HG03558 (cell line): ENCODE data around the gene C3orf49.

ENCODE experiments used
- ATAC-seq: cut with Tn5 transposase; IDR thresholded peaks from one replicate; pipeline ENCODE4 v1.9.1; 2021; ENCODE audit warnings: moderate number of reproducible peaks; ENCODE audit not compliant: unreplicated experiment; ENCODE audit errors: extremely low read depth

C3orf49 gene, protein sequence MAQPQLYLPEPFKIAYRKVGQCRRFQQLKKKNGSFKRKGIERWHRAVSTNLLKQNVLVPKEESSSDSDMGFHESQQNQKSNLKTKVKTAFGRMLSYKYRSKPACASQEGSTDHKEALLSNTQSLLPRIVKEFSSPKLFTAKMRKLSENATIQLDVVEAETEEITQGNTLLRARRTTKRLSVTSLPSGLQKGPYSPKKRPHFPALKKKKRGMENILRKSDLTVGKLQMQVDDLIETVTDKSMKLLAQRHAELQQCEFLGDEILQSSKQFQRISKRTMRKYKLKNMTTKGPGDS

DNA sequence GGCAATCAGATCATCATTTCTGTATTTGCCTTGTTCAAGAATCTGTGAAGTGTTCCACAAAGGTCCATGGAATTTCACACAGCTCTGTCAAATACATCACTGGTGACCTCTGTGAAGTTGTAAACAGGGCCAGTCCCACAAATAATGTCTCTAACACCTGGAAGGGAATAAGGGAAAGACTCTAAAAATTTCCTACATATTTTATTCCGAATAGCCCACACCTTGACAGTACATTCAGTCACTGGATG is at the start of gene C3orf49:
Gene C3orf49, plus strand, starts transcription at position 149 of the 248 bp plus-strand sequence. CDS start 173 bp downstream, outside the sequence.
- no peak for ATAC-seq

DNA sequence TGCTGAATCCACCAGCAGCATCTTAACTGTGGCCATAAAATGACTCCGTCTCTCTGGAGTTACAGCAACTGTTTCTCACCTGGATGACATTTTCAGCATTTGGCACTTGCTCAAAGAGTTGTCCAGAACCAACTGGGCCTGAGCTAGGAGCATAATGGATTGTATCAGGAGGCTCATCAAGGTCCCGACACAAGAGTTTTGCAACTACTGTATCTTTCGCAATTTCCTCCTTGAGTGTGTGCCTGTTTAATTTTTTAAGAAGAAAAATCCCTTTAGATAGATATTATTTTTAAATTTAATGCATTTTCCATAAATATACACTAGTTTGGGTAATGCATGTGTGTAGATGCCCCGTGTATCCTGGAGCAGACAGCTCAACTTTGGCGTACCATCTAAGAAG is 44.3 kb upstream of the C3orf49 start:
- no peak for ATAC-seq

DNA sequence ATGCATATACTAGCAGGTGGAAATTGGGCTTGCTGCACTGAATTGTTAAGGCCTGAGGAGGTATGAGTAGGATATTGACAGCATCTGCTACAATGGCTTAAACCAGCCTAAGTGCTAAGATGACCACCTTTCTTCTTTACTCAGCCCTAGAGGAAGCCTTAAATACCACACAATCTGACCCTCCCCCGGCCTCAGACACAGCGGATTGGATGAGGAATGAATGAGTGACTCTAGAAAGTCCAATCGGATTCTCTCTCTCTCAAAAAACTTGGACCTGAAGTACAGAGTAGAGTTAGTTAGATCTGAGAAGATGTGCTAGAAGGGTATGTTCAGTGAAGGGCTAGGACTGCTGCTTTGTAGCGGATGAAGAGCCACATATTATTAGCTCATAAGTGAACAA is 39.9 kb upstream of the C3orf49 start:
- ATAC-seq = no peak

DNA sequence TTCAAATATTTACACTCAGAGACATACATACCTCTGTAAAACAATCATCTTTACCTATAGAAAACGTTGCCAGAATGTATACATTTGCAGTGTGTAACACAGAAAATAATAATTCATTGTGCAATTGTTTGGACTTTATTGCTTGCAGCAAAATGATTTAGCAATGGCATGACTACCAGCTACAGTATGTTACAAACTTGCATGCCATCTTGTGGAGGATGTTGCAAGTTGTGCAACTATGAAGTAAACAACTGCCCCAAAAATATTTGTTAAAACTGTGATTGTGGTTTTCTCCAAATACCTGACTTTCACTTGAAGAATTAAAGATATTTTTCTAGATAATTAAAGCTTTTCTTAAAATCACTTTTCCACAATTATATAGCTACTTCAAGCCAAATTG is 27.1 kb upstream of the C3orf49 start:
- ATAC-seq = no peak

DNA sequence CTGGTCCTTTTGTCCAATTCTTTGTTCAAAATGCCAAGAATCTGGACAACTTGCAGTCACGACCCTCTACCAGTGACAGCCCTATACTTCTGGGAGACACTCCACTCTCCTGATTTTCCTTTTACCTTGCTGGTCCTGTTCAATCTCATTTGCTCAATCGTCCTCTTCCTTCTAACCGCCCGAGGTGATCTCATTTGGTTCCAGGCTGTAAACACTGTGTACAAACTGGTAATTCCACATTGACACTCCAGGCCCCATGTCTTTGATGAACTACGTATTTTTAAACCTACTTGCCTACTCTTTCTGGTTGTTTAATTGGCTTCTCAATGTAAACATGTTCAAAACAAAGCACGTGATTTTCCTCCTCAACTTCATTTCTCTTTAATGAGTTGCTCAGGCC is 23.7 kb upstream of the C3orf49 start:
- no peak for ATAC-seq

DNA sequence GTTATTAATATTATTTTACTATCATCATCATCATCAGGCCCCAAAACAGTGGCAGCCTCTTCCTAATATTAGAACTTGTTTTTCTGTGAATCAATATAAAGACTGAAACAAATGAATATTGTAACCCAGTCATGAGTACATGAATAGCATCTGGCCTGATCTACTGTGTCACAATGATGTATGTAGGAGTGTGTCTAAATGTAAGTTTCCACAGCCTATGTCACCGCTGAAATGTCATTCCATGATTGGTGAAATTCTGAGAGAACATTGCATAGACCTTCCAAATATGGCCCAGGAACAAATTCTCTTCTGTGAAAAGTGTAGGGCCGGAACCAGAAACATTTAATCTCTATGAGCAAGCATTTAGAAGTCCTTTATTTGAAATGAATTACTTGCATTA is 20.6 kb upstream of the C3orf49 start:
- ATAC-seq = no peak

DNA sequence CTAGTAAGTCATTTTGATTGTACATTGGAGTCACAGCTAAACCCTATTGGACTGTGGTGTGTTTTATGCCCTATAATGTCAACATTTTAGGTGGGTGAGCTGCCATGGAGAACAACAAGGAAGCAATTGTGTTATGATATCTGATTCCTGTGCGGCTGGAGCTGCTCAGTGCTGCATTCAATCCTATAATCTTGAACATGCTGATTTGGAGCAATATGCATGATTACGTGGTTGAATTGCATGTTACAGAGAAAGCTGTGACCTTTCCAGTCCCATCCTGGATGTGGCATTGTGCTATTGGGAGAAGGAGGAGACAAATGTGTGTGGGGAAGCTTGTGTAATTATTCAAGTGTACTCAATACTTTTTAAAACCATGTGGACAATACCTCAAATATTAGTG is 20.1 kb upstream of the C3orf49 start:
- no peak for ATAC-seq

DNA sequence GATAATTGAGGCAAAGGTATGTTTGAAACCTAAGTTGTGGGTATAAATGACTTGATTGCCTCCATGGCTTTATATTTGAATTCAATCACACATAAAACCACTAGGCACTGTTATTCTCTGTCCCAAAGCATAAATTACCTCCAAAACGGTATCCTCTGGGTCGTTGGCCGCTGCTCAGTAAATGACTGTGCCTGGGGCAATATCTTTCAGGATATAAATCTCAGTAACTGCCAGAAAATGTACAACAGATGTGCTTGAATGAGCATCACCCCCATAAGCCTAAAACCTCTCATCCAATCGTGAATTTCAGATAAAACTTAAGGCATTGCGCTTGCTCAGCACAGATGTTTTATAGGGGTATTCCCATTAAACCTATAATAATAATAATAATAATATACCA is 19.0 kb upstream of the C3orf49 start:
- no peak for ATAC-seq

DNA sequence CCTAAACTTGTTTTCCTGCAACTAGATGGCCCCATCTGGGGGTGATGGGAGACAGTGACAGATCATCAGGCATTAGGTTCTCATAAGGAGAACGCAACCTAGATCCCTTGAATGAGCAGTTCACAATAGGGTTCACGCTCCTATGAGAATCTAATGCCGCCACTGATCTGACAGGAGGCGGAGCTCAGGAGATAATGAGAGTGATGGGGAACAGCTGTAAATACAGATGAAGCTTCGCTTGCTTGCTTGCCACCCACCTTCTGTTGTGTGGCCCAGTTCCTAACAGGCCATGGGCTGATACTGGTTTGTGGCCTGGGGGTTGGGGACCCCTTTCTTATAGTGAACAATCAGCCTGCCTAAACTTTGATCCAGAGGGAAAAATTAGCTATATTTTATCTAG is 15.2 kb upstream of the C3orf49 start:
- ATAC-seq = no peak

DNA sequence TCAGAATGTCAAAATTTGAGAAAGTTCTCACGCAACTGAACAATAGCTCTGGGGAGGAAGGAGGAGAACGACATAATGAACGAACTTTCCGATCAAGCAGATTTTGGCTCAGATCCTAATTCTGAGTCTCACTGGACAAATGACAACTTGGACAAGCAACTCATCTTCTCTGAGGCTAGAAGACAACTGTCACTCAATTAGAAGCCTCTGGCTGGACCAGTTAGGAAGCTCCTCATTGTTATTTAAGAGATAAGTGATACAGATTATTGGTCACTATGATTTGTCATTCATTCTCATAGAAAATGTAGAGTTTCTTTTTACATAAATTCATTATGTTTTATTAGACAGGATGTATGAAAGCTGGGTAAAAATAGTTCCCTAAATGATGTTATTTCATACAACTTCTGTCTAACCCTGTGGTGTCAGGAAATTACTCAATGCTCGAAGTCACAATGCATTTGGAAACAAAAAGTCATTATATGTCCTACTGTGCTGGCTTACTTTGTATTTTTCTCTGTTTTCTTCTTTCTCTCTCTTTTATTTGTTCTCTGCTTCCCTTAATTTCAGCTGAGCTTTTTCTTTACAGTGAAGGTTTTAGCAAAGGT is 11.0 kb upstream of the C3orf49 start:
- no peak for ATAC-seq

DNA sequence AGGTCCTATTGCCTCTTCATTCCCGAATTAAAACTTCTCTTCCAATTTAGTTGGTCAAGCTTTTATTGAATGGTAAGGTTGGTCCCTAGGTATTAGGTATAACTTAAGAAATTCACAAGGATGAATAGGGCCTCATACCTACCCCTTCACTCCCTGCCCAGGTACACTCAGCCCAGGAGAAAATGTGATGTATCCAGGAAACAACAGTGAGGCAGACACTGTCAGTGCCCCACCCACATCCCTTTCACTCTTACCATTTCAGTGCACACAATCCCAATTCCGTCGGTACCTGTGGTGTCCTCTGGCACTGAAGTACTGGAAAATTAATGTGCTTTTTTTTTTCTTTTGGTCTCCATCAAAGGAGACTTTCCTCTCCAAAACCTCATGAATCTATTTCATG is 10.5 kb upstream of the C3orf49 start:
- ATAC-seq = no peak

DNA sequence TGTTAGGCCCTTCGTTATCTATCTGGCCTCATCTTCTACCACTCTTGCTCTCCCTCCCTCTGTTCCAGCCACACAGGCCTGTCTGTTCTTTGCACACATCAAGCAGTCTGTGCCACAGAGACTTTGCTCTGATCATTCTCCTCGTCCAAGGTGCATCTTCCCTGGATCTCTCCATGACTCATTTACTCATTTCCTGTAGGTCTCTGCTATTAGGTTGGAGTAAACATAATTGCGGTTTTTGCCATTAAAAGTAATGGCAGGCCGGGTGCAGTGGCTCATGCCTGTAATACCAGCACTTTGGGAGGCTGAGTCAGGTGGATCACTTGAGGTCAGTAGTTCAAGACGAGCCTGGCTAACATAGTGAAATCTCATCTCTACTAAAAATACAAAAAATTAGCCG is 9.5 kb upstream of the C3orf49 start:
- ATAC-seq = no peak

DNA sequence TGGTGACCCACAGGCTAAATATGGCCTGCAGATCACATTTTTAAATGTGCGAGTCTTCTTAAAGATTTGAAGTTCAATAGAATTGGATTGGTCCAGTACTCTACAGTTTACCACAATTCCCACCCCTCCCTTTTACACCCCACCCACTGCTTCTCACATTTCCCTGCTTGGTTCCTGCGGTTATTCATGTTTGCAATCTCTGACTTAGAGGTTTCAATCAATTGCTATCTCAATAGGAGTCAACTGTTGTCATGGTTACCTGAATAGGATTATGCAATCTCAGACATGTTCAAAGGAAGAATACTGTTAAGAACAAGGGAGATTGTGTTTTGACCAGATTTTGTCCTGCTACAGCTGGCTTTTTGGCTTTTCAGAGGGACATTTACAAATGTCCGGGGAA is 4.9 kb upstream of the C3orf49 start:
- no peak for ATAC-seq

DNA sequence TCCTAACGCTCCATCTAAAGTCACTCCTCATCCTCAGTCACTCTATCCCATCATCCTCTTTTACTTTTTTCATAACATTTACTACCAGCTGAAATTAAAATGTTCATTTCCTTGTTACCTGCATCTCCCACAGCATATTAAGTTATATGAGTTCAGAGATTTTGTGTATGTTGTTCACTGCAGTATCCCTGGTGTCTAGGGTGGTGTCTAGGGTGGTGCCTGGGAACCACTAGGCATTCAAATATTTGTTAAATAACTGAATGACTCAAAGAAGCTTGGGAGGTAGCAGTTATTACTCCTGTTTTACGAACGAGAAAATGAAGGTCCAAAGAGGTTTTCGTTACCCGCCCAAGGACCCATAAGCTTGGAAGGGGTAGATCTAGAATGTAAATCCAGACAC is 1.9 kb upstream of the C3orf49 start:
- ATAC-seq = no peak

DNA sequence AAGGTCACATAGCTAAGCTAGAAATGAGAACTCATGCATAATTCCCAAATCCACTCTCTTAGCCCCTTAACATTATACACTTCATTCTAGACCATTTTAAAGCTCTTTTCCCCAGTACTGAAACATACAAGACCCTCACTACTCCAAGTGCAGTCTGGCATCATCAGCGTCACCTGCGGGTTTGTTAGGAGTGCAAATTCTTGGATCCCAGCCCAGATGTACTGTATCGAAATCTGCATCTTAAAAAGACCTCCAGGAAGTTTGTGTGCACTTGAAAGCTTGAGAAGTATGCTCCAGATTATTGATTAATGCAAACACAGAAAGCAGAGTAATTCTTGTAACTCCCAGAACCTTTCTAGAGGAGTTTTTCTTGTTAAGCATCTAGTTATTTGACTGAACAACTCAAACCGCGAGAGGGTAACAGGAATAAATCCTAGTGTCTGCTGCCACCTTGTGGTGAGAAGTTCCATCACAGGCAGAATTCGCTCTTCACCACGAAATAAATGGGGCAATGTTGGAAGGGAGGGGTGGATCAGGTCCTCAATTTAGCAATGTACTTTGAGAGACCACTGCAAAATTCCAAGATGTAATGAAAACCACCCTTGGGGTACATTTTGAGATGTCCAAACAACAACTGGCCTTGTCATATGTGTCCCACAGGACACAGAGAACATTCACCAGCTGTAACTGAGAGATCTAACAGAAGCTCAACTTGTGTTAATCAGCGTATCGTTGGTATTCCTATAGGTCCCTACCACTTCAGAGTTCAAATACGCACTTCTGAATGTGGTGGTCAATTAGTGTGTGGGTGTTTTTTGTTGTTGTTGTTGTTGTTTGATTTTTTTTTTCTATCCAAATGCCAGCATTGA is 583 bp upstream of the C3orf49 start:
- peak; percentile 56 for ATAC-seq

DNA sequence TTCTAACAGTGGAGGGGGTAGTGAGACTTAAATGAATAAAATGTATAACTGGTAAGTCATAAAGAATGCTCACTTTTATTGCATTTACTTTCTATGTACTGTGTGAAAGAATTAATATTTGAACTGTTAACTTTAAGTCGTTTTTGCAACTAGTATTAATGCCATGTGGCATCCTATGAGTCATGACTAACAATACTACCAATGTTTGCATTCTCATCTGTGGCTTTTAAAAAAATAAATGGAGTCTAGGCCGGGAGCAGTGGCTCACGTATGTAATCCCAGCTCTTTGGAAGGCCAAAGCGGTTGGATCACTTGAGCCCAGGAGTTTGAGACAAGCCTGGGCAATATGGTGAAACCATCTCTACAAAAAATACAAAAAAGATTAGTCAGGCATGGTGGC is 5.2 kb downstream of the C3orf49 start:
- no peak for ATAC-seq

DNA sequence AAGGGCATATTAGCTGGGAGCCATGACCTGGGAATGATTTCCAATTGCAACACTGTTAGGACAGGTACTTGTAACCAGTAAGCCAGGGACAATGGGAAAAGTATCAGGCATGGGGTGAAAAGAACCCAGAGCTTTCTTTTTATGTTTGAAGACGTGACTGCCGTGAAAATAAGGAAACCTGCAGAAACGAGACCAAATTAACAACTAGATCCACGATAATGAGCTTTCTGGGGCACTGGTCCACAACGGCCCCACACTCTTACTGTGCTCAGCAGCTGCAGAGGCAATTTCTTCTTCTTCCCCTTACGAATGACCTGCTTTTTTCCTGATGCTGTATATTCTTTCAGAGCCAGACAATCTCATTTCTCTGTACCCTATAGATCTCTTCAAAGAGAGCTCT is 11.4 kb downstream of the C3orf49 start:
- no peak for ATAC-seq

DNA sequence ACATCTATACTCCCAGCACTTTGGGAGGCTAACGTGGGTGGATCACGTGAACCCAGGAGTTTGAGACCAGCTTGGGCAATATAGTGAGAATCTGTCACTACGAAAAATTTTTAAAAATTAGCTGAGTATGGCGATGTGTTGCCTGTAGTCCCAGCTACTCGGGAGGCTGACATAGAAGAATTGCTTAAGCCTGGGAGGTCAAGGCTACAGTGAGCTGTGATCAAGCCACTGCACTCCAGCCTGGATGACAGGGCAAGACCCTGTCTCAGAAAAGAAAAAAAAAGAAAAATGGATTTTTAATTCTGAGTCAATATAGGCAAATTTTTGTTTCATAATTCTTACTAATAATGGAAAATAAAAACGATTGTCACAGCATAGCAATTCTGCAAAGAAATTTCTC is 13.3 kb downstream of the C3orf49 start:
- ATAC-seq = no peak

DNA sequence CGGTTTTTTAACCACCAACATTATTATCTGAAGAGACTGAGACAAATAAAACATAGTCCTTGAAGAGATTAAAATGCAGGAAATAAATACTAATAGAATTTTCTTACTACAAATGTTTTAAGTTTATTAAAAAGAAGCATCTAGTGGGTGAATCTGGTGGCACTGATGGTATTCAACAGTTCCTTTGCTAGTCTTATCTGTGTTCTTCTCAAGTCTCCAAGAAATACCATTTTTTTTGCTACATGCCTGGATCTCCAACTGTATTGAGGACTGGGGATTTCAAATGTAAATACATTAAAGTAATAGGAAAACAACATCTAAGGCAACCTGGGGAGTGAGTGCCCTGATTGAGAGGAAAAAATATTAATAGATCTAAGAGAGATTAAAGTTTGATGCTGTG is 22.6 kb downstream of the C3orf49 start:
- no peak for ATAC-seq

DNA sequence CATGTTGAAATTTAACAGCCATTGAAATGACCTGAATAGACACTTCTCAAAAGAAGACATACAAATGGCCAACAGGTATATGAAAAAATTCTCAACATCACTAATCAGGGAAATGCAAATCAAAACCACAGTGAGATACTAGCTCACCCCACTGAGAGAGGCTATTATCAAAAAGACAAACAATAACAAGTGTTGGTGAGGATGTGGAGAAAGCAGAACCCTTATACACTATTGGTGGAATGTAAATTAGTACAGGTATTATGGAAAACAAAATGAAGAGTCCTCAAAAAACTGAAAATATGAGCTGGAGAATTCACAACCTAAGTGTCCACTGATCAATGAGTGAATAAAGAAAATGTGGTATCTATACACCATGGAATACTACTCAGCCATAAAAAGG is 23.0 kb downstream of the C3orf49 start:
- no peak for ATAC-seq

DNA sequence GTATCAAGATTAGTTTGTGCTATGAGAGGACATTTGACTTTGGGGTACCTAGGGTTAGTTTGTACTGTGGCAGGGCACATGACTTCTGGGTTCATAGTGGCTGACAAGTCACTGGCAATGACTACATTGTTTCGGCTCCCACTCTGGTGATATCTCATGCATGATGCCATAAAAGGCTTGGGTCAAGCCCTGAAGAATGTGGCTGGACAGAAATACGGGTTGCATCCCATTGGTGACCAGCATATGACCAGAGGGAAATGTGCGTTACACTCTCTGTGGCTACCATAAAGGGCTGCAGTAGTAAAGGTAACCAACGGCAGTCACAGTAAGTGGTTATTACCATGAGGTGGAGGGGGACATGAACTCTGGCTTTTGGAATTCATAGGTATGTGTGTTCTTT is 26.1 kb downstream of the C3orf49 start:
- no peak for ATAC-seq
